ENCODE data around the gene ZFYVE1. TPM values are rescaled to one million over a fixed set of nuclear protein-coding genes. Genes with fewer than 3 reads are reported as not detected.

The ZFYVE1 gene
- total RNA-seq, 1 experiment from 2014 or later: 14.2 TPM

DNA sequence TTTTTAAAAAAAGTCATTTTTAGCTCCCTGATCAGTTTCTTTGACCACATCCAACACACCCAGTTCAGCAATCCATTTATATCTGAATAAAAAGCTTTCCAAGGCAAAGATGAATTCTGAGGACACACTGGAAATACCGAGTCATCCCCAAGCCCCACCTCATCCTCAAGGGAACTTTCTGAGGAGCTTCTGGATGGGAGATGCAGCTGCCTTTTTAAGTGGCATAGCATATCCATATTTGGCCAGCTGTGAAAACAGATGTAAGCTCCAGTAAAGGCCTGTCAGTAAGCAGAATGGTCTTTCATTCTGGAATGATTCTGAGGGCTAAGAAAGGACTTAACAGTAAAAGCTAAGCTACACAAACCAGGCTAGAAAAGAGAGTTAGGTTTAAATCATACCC is 18.4 kb downstream of the ZFYVE1 start:
- Histone ChIP-seq H2BK20ac (ENCODE audit: low read depth, low read length, poor library complexity, severe bottlenecking) (no peak overlapping the region), H2BK15ac (ENCODE audit: low read depth, low read length) (no peak overlapping the region), H3K27me3 (ENCODE audit: insufficient read depth, low read length) (no peaks in the 10 kb centered on the region), H2BK12ac (ENCODE audit: insufficient read length, low read depth, low read length) (no peak overlapping the region), H3K4ac (ENCODE audit: low read depth, low read length) (no peak overlapping the region), H3K9me3 (ENCODE audit: control insufficient read depth, low read depth, low read length) (no peaks in the 10 kb centered on the region), H3K4me2 (ENCODE audit: insufficient read depth, insufficient read length, low read length) (no peak overlapping the region), H4K8ac (replicated peaks; ENCODE audit: insufficient read length, low read depth, low read length) (no peak overlapping the region), H3K14ac (ENCODE audit: insufficient read depth, low read length) (no peak overlapping the region), H4K5ac (ENCODE audit: insufficient read length, low read depth, low read length) (no peak overlapping the region), H2AFZ (ENCODE audit: low read length) (no peak overlapping the region), H2BK120ac (ENCODE audit: low read depth, low read length, poor library complexity, severe bottlenecking) (no peak overlapping the region), H3K23me2 (ENCODE audit: insufficient read length, low read depth, low read length, poor library complexity, severe bottlenecking) (no peaks in the 10 kb centered on the region), H3K27ac (ENCODE audit: insufficient read length, low read depth, low read length) (no peak overlapping the region), H3K79me2 (ENCODE audit: insufficient read depth, low read length) (no peaks in the 10 kb centered on the region), H3K79me1 (ENCODE audit: insufficient read depth, low read depth, low read length, poor library complexity, severe bottlenecking) (no peaks in the 10 kb centered on the region), H4K91ac (ENCODE audit: insufficient read length, low read depth, low read length) (no peak overlapping the region), H2BK5ac (ENCODE audit: insufficient read length, low read length) (no peak overlapping the region), H2AK5ac (ENCODE audit: insufficient read length, low read length) (no peak overlapping the region), H3T11ph (ENCODE audit: low read length) (no peak overlapping the region), H3K56ac (ENCODE audit: insufficient read length, low read depth, low read length) (no peak overlapping the region), H3K18ac (ENCODE audit: insufficient read length, low read depth, low read length) (no peak overlapping the region), H3K9ac (ENCODE audit: extremely low read depth, insufficient read length, low read length) (no peak overlapping the region), H4K20me1 (ENCODE audit: control insufficient read depth, insufficient read depth, insufficient read length) (no peaks in the 10 kb centered on the region), H3K23ac (ENCODE audit: insufficient read length, low read depth, low read length) (no peak overlapping the region), H3K4me1 (ENCODE audit: insufficient read depth, low read length) (no peaks in the 10 kb centered on the region; the same call in 1 of the 2 replicates)
- H3K27ac Mint-ChIP-seq: peak overlapping the region in 1 of 3 experiments; percentile 43; a peak in 1 of 7 replicates
- WGBS (ENCODE audit: extremely low coverage, insufficient read length, low lambda C conversion rate): no CpG with 5 or more reads among the region's 1 CpG
- no peak for DNase-seq
- H3K4me1 Mint-ChIP-seq: peaks cover 0 to 3% of the 10 kb centered on the region in 2 experiments; a peak in 1 of 4 replicates
- no peaks in the 10 kb centered on the region for H3K27me3 Mint-ChIP-seq (ENCODE audit: low read depth)
- H3K36me3 Mint-ChIP-seq (ENCODE audit: insufficient read depth in 1 of 3, low read depth in 3 of 3): peaks cover 0 to 6% (median 0%) of the 10 kb centered on the region in 3 experiments; a peak in 2 of 7 replicates
- no peak overlapping the region for H3K4me3 Mint-ChIP-seq
- TF ChIP-seq, protein P1, sequence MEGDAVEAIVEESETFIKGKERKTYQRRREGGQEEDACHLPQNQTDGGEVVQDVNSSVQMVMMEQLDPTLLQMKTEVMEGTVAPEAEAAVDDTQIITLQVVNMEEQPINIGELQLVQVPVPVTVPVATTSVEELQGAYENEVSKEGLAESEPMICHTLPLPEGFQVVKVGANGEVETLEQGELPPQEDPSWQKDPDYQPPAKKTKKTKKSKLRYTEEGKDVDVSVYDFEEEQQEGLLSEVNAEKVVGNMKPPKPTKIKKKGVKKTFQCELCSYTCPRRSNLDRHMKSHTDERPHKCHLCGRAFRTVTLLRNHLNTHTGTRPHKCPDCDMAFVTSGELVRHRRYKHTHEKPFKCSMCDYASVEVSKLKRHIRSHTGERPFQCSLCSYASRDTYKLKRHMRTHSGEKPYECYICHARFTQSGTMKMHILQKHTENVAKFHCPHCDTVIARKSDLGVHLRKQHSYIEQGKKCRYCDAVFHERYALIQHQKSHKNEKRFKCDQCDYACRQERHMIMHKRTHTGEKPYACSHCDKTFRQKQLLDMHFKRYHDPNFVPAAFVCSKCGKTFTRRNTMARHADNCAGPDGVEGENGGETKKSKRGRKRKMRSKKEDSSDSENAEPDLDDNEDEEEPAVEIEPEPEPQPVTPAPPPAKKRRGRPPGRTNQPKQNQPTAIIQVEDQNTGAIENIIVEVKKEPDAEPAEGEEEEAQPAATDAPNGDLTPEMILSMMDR (conservative IDR thresholded peaks at IDR 0.05): no peak
- H3K9me3 Mint-ChIP-seq: no peaks in the 10 kb centered on the region
